Activated effector memory CD4-positive, alpha-beta T cell treated with anti-CD3 and anti-CD28 coated beads, Interleukin-2, amount 50 U/mL, for 16 hours (primary cell): ENCODE results near the gene IL10RA.
A peak's percentile ranks its signal among the peaks of the same experiment; 100 is the strongest.
"Not testable (repeated sequence)": the region's sequence is repeated elsewhere in the genome, so short reads cannot be mapped to it uniquely, and the experiment has no call there.

Experiments used
- DNase-seq: peaks from one replicate; pipeline ENCODE4 v3.0.0-alpha.2; 2020

The IL10RA gene

DNA sequence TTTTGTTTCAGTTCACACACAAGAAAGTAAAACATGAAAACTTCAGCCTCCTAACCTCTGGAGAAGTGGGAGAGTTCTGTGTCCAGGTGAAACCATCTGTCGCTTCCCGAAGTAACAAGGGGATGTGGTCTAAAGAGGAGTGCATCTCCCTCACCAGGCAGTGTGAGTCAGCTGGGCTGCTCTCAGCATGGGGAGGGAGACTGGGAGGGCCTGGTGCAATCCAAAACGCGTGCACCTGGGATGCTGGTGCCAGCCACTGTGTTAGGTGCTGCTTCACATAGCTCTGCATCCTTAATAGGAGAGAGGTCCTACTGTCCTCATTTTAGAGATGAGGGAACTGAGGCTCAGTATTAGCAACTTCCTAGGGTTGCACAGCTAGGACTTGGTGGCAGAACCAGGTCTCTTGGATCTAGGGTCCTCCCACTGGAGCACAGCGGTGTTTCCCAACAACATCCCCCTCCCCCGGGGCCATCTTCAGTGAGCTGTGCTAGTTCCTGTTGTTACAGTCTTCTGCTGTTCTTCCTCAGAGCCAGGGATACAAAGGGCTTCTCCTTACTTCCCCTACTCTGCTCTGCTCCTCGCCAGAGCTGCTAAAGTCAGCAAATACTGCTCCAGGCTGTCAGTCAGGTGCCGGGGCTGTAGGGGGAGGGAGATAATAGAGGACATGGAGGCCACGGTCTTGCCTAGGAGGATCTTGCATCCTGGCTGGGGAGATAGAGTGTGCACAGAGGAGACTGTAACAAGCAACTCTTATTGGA, 8.0 kb downstream of the IL10RA start:
- peak; percentile 55 for DNase-seq

DNA sequence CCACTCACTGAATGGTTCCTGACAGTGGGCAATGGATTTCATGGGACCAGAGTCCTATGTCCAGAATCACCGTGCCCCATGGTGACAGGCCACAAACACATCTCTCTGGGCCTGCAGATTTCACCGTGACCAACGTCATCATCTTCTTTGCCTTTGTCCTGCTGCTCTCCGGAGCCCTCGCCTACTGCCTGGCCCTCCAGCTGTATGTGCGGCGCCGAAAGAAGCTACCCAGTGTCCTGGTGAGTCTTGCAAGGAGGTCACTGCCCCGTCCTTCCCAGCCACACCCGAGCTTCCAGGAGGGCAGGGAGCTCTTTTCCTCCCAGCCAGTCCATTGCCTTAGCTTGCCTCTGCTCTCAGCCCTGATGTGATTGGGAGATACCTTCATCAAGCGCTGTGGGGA, 9.3 kb downstream of the IL10RA start:
- DNase-seq, result peak; percentile 57

DNA sequence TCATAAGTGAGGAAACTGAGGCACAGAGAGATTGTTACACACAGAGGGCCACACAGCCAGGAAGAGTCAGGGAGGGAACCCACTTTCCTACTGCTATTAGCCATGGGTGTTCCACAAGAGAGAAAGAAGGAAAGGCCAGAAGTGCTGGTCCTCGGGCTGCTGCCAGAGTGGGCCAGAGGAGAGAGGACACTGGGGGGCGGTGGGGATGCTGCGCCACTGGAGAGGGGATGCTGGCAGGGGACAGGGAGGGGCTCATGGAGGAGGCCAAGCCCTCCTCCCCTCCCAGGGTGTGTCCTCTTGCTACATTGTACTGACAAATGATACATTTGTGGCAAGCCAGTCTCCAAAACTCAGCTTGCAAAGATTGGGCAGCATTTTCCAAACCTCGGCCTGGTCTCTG, 9.9 kb downstream of the IL10RA start:
- DNase-seq, result peak; percentile 46

DNA sequence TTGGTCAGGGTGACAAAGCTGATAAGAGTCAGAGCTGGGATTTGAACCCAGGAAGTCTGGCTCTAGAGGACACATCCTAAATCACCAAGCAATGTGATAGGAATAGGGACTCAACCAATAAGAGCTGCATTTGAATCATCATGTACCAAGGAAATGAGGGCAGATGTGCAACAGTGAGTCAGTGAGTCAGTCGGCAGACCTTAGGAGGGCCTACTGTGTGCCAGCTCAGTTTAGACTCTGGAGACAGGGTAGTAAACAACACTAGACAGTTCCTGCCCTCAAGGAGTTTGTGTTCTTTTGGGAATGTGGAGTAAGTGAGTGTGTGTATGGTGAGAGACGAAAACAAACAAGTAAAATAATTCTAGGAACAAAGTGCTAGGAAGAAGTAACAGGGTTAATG, 11.2 kb downstream of the IL10RA start:
- peak; percentile 65 for DNase-seq

DNA sequence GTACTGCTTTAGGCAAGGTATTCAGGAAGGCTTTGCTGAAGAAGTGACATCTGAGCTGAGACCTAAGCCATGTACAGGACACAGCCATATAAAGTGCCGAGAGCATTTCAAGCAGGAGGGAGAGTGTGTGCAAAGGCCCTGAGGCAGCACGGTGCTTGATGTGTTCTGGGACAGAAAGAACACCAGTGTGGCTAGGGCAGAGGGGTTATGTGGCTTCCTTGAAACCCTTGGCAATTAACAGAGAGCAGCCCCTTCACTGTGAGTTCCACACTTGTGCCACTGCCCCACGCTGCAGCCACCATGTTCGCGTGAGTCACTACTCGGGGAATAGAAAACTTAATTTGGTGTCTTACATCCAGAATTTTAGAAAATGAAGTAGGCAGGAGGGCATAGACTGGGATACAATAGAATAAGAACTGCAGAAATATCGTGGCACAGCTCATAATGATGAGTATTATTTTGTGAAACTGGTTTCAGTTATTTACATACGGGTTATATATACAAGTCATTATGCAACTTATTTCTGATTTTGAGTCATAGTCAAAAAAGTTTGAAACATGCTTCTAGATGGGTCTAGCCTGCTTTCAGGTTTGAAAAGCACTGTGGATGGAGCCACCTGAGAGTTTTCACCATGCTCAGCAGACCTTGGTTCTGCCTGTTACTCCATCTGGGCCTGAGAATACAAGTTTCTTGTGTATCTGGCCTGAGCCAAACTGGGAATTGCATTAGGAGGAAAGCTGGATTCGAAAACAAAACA, 11.8 kb downstream of the IL10RA start:
- peak; percentile 68 for DNase-seq

DNA sequence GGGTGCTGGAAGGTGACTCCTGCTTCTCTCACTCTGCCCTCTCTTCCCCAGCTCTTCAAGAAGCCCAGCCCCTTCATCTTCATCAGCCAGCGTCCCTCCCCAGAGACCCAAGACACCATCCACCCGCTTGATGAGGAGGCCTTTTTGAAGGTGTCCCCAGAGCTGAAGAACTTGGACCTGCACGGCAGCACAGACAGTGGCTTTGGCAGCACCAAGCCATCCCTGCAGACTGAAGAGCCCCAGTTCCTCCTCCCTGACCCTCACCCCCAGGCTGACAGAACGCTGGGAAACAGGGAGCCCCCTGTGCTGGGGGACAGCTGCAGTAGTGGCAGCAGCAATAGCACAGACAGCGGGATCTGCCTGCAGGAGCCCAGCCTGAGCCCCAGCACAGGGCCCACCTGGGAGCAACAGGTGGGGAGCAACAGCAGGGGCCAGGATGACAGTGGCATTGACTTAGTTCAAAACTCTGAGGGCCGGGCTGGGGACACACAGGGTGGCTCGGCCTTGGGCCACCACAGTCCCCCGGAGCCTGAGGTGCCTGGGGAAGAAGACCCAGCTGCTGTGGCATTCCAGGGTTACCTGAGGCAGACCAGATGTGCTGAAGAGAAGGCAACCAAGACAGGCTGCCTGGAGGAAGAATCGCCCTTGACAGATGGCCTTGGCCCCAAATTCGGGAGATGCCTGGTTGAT, 12.6 kb downstream of the IL10RA start:
- DNase-seq, result no peak

DNA sequence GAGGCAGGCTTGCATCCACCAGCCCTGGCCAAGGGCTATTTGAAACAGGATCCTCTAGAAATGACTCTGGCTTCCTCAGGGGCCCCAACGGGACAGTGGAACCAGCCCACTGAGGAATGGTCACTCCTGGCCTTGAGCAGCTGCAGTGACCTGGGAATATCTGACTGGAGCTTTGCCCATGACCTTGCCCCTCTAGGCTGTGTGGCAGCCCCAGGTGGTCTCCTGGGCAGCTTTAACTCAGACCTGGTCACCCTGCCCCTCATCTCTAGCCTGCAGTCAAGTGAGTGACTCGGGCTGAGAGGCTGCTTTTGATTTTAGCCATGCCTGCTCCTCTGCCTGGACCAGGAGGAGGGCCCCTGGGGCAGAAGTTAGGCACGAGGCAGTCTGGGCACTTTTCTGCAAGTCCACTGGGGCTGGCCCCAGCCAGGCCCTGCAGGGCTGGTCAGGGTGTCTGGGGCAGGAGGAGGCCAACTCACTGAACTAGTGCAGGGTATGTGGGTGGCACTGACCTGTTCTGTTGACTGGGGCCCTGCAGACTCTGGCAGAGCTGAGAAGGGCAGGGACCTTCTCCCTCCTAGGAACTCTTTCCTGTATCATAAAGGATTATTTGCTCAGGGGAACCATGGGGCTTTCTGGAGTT, 13.3 kb downstream of the IL10RA start:
- no peak for DNase-seq

DNA sequence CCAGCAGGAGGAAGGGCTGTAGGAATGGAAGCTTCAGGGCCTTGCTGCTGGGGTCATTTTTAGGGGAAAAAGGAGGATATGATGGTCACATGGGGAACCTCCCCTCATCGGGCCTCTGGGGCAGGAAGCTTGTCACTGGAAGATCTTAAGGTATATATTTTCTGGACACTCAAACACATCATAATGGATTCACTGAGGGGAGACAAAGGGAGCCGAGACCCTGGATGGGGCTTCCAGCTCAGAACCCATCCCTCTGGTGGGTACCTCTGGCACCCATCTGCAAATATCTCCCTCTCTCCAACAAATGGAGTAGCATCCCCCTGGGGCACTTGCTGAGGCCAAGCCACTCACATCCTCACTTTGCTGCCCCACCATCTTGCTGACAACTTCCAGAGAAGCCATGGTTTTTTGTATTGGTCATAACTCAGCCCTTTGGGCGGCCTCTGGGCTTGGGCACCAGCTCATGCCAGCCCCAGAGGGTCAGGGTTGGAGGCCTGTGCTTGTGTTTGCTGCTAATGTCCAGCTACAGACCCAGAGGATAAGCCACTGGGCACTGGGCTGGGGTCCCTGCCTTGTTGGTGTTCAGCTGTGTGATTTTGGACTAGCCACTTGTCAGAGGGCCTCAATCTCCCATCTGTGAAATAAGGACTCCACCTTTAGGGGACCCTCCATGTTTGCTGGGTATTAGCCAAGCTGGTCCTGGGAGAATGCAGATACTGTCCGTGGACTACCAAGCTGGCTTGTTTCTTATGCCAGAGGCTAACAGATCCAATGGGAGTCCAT, 14.1 kb downstream of the IL10RA start:
- no peak for DNase-seq

DNA sequence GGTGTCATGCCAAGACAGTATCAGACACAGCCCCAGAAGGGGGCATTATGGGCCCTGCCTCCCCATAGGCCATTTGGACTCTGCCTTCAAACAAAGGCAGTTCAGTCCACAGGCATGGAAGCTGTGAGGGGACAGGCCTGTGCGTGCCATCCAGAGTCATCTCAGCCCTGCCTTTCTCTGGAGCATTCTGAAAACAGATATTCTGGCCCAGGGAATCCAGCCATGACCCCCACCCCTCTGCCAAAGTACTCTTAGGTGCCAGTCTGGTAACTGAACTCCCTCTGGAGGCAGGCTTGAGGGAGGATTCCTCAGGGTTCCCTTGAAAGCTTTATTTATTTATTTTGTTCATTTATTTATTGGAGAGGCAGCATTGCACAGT, 14.6 kb downstream of the IL10RA start:
- no peak for DNase-seq

DNA sequence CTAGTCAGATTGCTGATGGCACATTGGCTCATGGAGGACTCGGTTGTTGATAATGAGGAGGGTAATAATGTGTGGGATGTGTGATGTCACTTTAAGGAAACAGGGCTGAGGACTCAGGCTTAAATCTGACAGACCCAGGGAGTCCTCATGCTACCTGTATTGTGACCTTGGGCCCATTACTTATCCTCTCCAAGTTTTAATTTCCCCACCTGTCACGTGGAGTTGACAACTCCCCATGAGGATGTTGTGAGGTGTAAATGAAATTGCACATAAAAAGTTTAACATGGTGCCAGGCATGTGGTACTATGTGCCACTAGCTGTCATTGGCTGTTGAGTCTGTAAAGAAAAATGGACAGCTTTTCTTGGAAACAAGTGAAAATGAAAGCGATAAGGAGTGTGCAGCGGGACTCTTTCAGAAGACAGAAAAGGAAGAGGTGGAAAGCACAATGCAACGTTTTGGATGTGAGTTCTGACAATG, 15.3 kb downstream of the IL10RA start:
- no peak for DNase-seq

DNA sequence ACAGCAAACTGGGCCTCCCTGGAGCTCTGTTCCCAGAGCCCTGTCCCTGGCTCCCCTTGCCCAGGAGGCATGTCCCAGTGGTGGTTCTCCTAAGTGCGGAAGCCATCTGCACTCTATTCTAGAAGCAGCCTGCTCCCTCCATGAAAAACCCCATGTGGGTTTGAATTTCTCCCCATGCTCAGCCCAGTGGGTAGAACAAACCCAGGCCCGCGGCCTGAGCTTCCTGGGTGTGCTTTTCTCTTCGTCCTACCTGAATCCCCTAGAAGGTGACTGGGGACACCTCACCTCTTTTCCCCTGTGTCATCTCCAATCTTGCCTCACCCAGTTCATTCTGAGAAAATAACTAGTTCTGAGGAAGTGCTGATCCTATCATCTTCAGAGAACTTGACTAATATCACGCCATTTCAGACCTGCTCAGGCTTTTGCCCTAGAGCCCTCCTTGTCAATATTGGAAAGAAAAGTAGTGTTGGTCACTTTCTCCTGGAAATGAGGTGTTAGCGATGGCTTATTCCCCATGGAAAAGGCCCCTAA, 15.9 kb downstream of the IL10RA start:
- peak; percentile 86 for DNase-seq

DNA sequence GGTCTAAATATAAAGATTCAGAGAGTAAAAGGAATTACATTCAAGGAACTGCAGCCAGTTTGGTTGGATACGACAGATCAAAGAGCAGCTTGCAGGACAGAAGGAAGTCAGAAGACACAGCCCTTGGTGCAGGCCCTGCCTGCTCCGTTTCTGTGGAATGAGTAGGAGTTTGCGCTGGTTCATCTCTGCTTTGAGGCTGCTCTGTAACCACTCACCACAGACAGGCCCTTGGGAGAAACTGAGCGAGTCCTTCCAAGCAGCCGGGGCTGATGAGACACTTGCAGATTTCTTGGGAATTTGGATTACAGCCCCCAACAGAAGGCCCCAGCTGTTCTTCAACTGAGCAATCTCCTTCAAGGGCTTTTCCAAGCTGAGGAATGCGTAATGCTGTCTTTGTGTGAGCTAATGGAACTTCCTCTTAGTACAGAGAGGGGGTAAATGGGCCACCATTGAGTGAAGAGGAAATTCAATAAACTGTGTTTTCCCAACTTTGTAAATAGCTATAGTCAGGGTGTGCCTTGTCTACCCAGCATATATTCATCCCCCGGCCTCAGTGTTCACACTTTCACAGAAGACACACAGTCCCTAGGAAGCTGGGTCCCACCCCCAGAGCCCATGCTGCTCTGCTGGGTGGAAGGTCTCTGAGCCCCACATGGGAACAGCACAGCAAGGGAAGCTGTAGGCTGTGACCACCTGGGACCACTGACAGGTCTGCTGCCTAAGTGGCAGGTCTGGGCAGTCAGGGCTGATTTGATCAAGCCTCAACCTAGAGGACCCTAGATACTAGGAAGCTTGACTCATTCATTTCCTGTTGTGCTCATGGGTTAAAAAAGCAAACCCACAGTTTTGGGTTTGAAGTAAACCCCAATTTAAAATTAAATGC, 16.6 kb downstream of the IL10RA start:
- peak; percentile 85 for DNase-seq

DNA sequence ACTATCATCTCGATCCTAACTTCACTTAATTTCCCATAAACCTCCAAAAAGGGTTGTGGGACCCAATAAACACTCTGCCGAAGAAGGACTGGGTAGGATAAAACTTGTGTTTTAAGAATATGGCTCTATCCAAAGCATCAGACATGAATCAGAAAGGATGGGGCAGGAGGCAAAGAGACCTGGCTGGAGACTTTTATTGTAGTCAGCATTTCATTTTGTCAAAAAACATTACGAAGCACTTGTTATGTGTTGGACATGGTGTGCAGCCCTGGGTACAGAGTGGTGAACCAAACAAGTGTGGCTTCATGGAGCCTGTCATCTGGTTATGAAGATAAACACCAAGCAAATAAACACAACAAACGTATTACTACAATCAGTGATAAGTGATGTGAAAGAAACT, 17.3 kb downstream of the IL10RA start:
- no peak for DNase-seq

DNA sequence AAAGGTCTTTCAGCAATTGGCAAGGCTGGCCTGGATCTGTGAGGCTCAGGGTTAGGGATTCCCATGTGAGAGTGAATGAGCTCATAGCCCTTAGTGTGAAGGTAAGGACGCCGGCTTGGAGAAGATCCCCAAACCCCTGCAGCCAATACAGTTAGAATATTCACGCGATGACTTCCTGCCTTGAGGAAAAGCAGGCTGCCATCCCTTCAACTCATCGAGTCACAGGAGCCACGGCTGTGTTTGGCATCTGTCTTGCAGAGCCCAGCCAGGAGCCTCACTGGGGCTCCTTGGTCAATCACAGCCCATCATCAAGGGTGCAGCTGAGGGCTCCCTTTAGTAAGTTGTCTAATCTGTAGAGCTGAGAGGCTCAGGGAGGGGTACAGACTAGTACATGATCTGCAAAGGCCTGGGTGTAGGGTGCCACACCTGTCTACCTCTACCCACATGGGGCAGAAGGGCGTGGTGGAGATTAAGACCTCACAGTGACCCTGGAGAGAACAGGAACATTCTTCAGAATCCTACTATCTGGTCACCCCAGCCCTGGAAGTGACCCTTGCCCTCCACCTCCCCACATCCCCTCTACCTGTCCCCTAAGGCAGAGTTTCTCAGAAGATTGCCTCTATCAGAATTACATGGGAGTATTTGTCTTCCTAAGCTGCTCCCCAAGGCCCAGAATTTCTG, 18.5 kb downstream of the IL10RA start:
- DNase-seq, result no peak

DNA sequence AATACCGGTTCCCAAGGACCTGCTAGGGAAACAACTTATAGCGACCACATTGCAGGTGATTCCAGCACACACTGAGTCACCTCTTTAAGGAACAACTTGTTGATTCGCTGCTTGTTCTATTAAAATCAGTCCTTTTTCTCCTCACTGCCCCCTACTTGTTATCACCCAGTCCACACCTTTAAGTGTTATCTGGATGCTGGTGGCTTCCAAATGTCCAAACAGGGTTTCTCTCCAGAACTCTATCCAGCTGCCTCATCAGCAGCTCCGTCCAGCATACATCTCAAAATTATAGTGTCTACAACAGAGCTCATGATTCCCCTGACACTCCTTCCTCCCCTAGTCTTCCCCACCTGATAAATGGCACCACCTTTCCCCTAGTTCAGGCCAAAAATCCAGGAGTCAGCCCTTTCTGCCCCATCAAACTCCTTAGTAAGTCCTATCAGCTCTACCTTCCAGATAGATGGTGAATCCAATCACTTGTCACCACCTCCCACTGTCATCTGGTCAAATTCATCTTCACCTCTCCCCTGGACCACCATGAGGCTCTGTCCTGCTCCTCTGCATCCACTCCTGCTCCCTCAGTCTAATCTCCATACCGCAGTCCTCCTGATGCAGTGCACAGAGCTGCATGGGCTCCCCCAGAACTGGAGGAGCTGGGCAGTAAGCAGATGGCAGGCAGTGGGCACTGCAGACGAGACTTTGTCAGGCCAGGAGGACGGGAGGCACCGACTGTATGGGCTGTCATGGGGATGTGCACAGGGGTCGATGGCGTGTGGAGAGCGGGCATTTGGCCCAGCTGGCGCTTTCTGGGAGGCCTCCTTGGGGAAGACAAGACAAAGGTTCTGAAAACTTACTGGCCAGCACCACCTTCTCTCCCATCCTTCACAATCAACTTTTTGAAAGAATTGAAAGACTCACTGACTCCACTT, 19.3 kb downstream of the IL10RA start:
- peak; percentile 59 for DNase-seq

DNA sequence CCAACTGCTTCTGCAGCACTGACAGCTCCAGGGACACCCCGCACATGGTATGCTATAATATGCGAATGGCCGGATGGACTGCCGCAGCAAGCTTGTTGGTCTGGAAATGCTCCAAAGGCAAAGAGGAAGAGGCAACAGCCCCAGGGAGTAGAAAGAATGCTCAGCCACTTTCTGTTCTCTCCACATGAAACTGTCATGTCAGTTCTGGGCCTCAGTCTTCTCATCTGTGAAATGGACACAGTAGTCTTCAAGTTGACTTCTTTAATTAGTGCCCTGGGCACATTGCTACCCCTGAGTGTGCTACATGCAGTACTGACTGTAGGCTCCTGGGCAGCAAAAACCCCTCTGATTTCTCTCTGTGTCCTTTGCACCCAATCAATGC, 19.9 kb downstream of the IL10RA start:
- no peak for DNase-seq

DNA sequence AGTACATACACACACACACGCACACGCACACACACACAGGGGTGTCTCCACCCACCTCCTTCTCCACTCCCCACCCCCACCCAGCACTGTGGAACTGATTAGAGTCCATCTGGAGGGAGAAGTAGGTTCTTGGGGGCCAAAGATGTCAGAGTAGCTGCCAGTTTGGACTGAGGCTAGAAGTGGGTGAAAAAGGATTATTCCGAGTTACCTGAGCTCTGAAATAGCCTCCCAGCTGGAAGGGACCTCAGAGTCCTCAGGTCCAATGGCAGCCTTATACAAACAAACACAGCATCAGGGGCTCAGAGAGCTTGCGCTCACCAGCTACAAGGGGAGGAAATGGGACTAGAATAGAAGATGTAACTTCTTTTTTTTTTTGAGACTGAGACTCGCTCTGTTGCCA, 20.8 kb downstream of the IL10RA start:
- no peak for DNase-seq

DNA sequence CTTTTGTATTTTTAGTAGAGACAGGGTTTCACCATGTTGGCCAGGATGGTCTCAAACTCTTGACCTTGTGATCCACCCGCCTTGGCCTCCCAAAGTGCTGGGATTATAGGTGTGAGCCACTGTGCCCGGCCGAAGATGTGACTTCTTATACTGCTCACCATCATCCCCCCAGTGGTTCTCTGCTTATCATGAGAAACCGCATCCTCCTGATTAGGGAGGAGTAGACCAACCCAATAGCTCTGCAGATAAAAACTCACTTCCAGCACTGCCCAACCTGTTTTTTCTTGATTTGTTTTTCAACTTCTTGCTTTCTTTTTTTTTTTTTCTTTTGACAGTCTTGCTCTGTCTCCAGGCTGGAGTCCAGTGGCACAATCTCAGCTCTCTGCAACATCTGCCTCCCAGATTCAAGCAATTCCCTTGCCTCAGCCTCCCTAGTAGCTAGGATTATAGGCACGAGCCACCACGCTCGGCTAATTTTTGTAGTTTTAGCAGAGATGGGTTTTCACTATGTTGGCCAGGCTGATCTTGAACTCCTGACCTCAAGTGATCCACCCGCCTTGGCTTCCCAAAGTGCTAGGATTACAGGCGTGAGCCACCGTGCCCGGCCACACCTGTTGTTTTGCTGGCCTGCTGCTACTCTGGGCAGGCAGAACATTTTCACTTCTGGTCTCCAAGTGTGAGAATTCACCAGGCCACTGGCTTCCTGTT, 21.5 kb downstream of the IL10RA start:
- not testable (repeated sequence) for DNase-seq
